HCT116 (cell line): ENCODE measurements around the gene LDHD. TPM values are rescaled to one million over a fixed set of nuclear protein-coding genes. Genes with fewer than 3 reads are reported as not detected.

ENCODE experiments used
- ATAC-seq: fragments of 200-7000 bp; cut with Tn5 transposase; 2 replicates; pipeline ENCODE4 v1.9.1; 2020; ENCODE audit warnings: mild to moderate bottlenecking, moderate library complexity
- BruUV-seq: library from RNA; stranded (reverse); fragments of 400-500 nt; replicated peaks from 2 replicates; lab custom pipeline; 2021; lab: Mats Ljungman, UMichigan
- CTCF ChIA-PET: fragments of 300-600 bp; sonication (Branson Sonifier 250); formaldehyde crosslinking; loops from one replicate; lab custom pipeline; 2021; ENCODE audit warnings: antibody characterized with exemption; lab: Charles Lee
- POLR2A ChIA-PET: fragments of 300-600, 350-600 bp; sonication (Branson Sonifier 250); formaldehyde crosslinking; loops from one replicate; lab custom pipeline; 2021; ENCODE audit warnings: antibody characterized with exemption; lab: Charles Lee
- RAD21 ChIA-PET, 2 experiments: fragments of 300-600 bp; sonication (Branson Sonifier 250); formaldehyde crosslinking; loops; one replicate each; lab custom pipeline; 2023; ENCODE audit warnings: low total read pairs in 2 of 2; ENCODE audit not compliant: uncharacterized antibody in 2 of 2, unreplicated experiment in 2 of 2, low non-redundant PET in 1 of 2; lab: Charles Lee
- DNase-seq: peaks from one replicate; pipeline ENCODE4 v3.0.0-alpha.2; 2010; ENCODE audit warnings: low read depth, low spot score
- H2AFZ ChIP-seq: fragments of 200-600 bp; shearing (Covaris generic), sonication (generic); 2 replicates; pipeline ENCODE4 v1.6.1; 2017; ENCODE audit warnings: low read depth, mixed run types, mixed read lengths, antibody characterized with exemption, low read length; ENCODE audit not compliant: poor library complexity, severe bottlenecking
- H3K27ac ChIP-seq: 2 replicates; pipeline ENCODE4 v1.5.1; 2012; ENCODE audit warnings: low read depth, low read length
- H3K27me3 ChIP-seq: fragments of 200-600 bp; sonication (generic); 2 replicates; pipeline ENCODE4 v1.6.1; 2016; ENCODE audit warnings: mixed run types, low read length, mixed read lengths; ENCODE audit not compliant: insufficient read depth
- H3K36me3 ChIP-seq, 2 experiments: fragments of 200-500 bp in 1 of 2; fragments of 200-600 bp in 1 of 2; sonication (Bioruptor generic) in 1 of 2; sonication (generic) in 1 of 2; 2 replicates each; pipeline versions ENCODE4 v1.5.1 to v1.6.1; 2014 to 2016; ENCODE audit warnings: low read length in 2 of 2, inconsistent platforms in 1 of 2, mixed read lengths in 1 of 2, mixed run types in 1 of 2; ENCODE audit not compliant: insufficient read depth in 2 of 2, control insufficient read depth in 1 of 2
- H3K4me1 ChIP-seq, 2 experiments: fragments of 200-600 bp in 1 of 2; sonication (generic) in 1 of 2; 2 replicates each; pipeline versions ENCODE4 v1.5.1 to v1.6.1; 2012 to 2017; ENCODE audit warnings: low read length in 2 of 2, inconsistent platforms in 1 of 2, mild to moderate bottlenecking in 1 of 2, mixed read lengths in 1 of 2, mixed run types in 1 of 2, moderate library complexity in 1 of 2; ENCODE audit not compliant: insufficient read depth in 2 of 2, control insufficient read depth in 1 of 2
- H3K4me2 ChIP-seq: fragments of 200-600 bp; sonication (generic); 2 replicates; pipeline ENCODE4 v1.6.1; 2017; ENCODE audit warnings: mixed run types, low read length, mixed read lengths
- H3K4me3 ChIP-seq, 2 experiments: fragments of 200-600 bp in 1 of 2; sonication (generic) in 1 of 2; replicated peaks in 1 of 2; 2 replicates each; pipeline ENCODE4 v1.5.1; 2011 to 2016; ENCODE audit warnings: low read length in 2 of 2, control low read depth in 1 of 2, low read depth in 1 of 2, mild to moderate bottlenecking in 1 of 2, mixed read lengths in 1 of 2, mixed run types in 1 of 2
- H3K79me2 ChIP-seq: fragments of 200-600 bp; sonication (generic); 2 replicates; pipeline ENCODE4 v1.6.1; 2017; ENCODE audit warnings: mild to moderate bottlenecking, mixed run types, low read length, moderate library complexity, mixed read lengths; ENCODE audit not compliant: insufficient read depth
- H3K9ac ChIP-seq: fragments of 200-600 bp; sonication (generic); 2 replicates; pipeline ENCODE4 v1.6.1; 2016; ENCODE audit warnings: low read length, mixed read lengths
- H3K9me2 ChIP-seq: fragments of 200-600 bp; sonication (generic), shearing (Covaris generic); 2 replicates; pipeline ENCODE4 v1.6.1; 2017; ENCODE audit warnings: mixed run types, mild to moderate bottlenecking, moderate library complexity; ENCODE audit not compliant: insufficient read depth
- H3K9me3 ChIP-seq, 2 experiments: fragments of 200-500 bp in 1 of 2; fragments of 200-600 bp in 1 of 2; sonication (Bioruptor generic) in 1 of 2; sonication (generic) in 1 of 2; 2 replicates each; pipeline ENCODE4 v1.6.1; 2014 to 2017; ENCODE audit warnings: low read length in 2 of 2, mixed read lengths in 2 of 2, inconsistent platforms in 1 of 2, low read depth in 1 of 2, mild to moderate bottlenecking in 1 of 2, mixed run types in 1 of 2, moderate library complexity in 1 of 2; ENCODE audit not compliant: control insufficient read depth in 1 of 2, insufficient read depth in 1 of 2
- H4K20me1 ChIP-seq: fragments of 200-600 bp; sonication (generic), shearing (Covaris generic); 2 replicates; pipeline ENCODE4 v1.6.1; 2017; ENCODE audit warnings: mixed run types, mild to moderate bottlenecking, moderate library complexity; ENCODE audit not compliant: insufficient read depth
- CBX3 ChIP-seq: IDR thresholded peaks from 2 replicates; pipeline ENCODE4 v1.6.1; 2012; ENCODE audit warnings: low read depth
- CTCF ChIP-seq, 3 experiments: fragments of 200-600 bp in 1 of 3; sonication (generic) in 1 of 3; IDR thresholded peaks in 2 of 3; conservative IDR thresholded peaks in 1 of 3; 2 replicates each; pipeline ENCODE4 v1.5.1; 2012 to 2017; ENCODE audit warnings: low read depth in 2 of 3, low read length in 2 of 3, antibody characterized with exemption in 1 of 3, borderline replicate concordance in 1 of 3, control low read depth in 1 of 3, mild to moderate bottlenecking in 1 of 3, mixed read lengths in 1 of 3, mixed run types in 1 of 3, moderate library complexity in 1 of 3; ENCODE audit not compliant: insufficient read depth in 1 of 3
- EGR1 ChIP-seq: IDR thresholded peaks from 2 replicates; pipeline ENCODE4 v1.6.1; 2012; ENCODE audit warnings: low read depth
- ELF1 ChIP-seq: IDR thresholded peaks from 2 replicates; pipeline ENCODE4 v1.6.1; 2012; ENCODE audit warnings: low read depth, borderline replicate concordance
- EZH2phosphoT487 ChIP-seq: fragments of 200-600 bp; IDR thresholded peaks from 2 replicates; pipeline ENCODE4 v1.6.1; 2018; ENCODE audit warnings: antibody characterized with exemption, borderline replicate concordance
- FOSL1 ChIP-seq: IDR thresholded peaks from 2 replicates; pipeline ENCODE4 v1.6.1; 2012; ENCODE audit warnings: low read depth
- MAX ChIP-seq: IDR thresholded peaks from 2 replicates; pipeline ENCODE4 v1.6.1; 2012
- POLR2A ChIP-seq: IDR thresholded peaks from 2 replicates; pipeline ENCODE4 v1.7.0; 2011; ENCODE audit warnings: borderline replicate concordance; ENCODE audit not compliant: insufficient read depth, insufficient read length; ENCODE audit errors: extremely low read depth
- SIN3A ChIP-seq: IDR thresholded peaks from 2 replicates; pipeline ENCODE4 v1.6.1; 2012; ENCODE audit warnings: low read depth
- YY1 ChIP-seq: IDR thresholded peaks from 2 replicates; pipeline ENCODE4 v1.6.1; 2011; ENCODE audit warnings: low read length, low read depth, moderate library complexity, mild to moderate bottlenecking; ENCODE audit not compliant: insufficient replicate concordance; ENCODE audit errors: extremely low read depth
- ZBTB33 ChIP-seq: IDR thresholded peaks from 2 replicates; pipeline ENCODE4 v1.6.1; 2011; ENCODE audit warnings: mild to moderate bottlenecking, low read length, moderate library complexity; ENCODE audit not compliant: insufficient replicate concordance; ENCODE audit errors: extremely low read depth
- intact Hi-C: fragments of 100-400 bp; cut with micrococcal nuclease; formaldehyde crosslinking; loops from 2 replicates; pipeline ENCODE4 v1.10.0; 2022
- total RNA-seq: library from RNA; stranded (reverse); gene quantifications from one replicate; pipeline ENCODE4 v1.2.1, GENCODE V29; 2021; ENCODE audit not compliant: unreplicated experiment

Gene LDHD
- total RNA-seq, 1 experiment from 2014 or later = 3.4 TPM

- Histone ChIP-seq H3K9ac (no peak overlapping the region), H3K36me3 (0 out of 4 replicates have a peak, but pooled peaks cover 0 to 2% of the 10 kb centered on the region in 2 experiments), H2AFZ (no peak overlapping the region), H3K9me3 (no peaks in the 10 kb centered on the region), H3K9me2 (no peaks in the 10 kb centered on the region), H3K4me3 (no peak overlapping the region), H4K20me1 (no peaks in the 10 kb centered on the region), H3K27me3 (no peaks in the 10 kb centered on the region), H3K79me2 (peaks cover 12% of the 10 kb centered on the region), H3K4me2 (peak overlapping the region; percentile 49), H3K4me1 (peaks cover 49 to 61% of the 10 kb centered on the region in 2 experiments)
- ATAC-seq = no peak
- ChIA-PET CTCF (interaction anchor here (0.7 to 1.8 kb wide), 5 partner anchors 11 to 235 kb away, joined by 3 to 9 read pairs (median 4); partner anchors contain the start of gene ZNRF1), RAD21 (no interaction called here), POLR2A (interaction anchor here (0.9 kb wide), 1 partner anchor 111 kb away, joined by 3 read pairs; no protein-coding TSS in a partner anchor)
- intact Hi-C loops = no loop called here
- DNase-seq = no peak
- BruUV-seq = no TSS peak
- TF ChIP-seq EZH2phosphoT487 (no peak), CTCF (IDR thresholded peaks at IDR 0.05 in 2 of 3, conservative IDR thresholded peaks at IDR 0.05 in 1 of 3; ENCODE audit: borderline replicate concordance in 1 of 3, insufficient read depth in 1 of 3, low read depth in 2 of 3, low read length in 2 of 3) (no peak), POLR2A (no peak), SIN3A (no peak), MAX (no peak), EGR1 (no peak), FOSL1 (no peak), ZBTB33 (no peak), ELF1 (no peak), YY1 (no peak), CBX3 (no peak)
- TF ChIP-seq, all 23 proteins: peak for 0
- no peak overlapping the region for H3K27ac ChIP-seq
Observed at GRCh38 chr16:75097191-75097761, 19.3 kb downstream of the LDHD start.
